Esophagus squamous epithelium (tissue), 5 donors: ENCODE results near the gene ZMIZ1. TPM values are rescaled to one million over a fixed set of nuclear protein-coding genes. Genes with fewer than 3 reads are reported as not detected.

Experiments used
- DNase-seq: peaks from one replicate; lab custom pipeline; 2025; lab: John Stamatoyannopoulos, UW
- H3K27ac ChIP-seq, 4 donors: fragments of 200-600 bp; sonication (generic); one replicate each; pipeline ENCODE4 v1.5.1; 2016 to 2019; ENCODE audit warnings: mild to moderate bottlenecking in 1 of 4
- H3K27me3 ChIP-seq, 4 donors: fragments of 200-600 bp; sonication (generic); 1 replicate in 3 of 4; 2 replicates in 1 of 4; pipeline versions ENCODE4 v1.5.1 to v1.6.0; 2017 to 2021; ENCODE audit warnings: antibody characterized with exemption in 1 of 4
- H3K36me3 ChIP-seq, 3 donors: fragments of 200-600 bp; sonication (generic); one replicate each; pipeline ENCODE4 v1.5.1; 2016 to 2019
- H3K4me1 ChIP-seq, 3 donors: fragments of 200-600 bp; sonication (generic); one replicate each; pipeline ENCODE4 v1.5.1; 2017 to 2019
- H3K4me3 ChIP-seq, 4 donors: fragments of 200-600 bp; sonication (generic); 1 replicate in 3 of 4; 2 replicates in 1 of 4; pipeline ENCODE4 v1.5.1; 2016 to 2019; ENCODE audit warnings: mild to moderate bottlenecking in 2 of 4, moderate library complexity in 1 of 4
- H3K9me3 ChIP-seq, 3 donors: fragments of 200-600 bp; sonication (generic); one replicate each; pipeline ENCODE4 v1.5.1; 2016 to 2019
- POLR2A ChIP-seq, 4 donors: fragments of 450-650 bp; IDR thresholded peaks; one replicate each; pipeline ENCODE4 v1.6.1; 2017; ENCODE audit warnings: antibody characterized with exemption in 4 of 4, mild to moderate bottlenecking in 4 of 4, moderate library complexity in 3 of 4
- WGBS, 2 donors: methylation state at CpG; one replicate each; pipeline ENCODE4 v1.1.5; 2018; 5-methylcytosine and 5-hydroxymethylcytosine counted together
- intact Hi-C: fragments of 100-400 bp; cut with DNase I; formaldehyde crosslinking; loops from one replicate; pipeline ENCODE4 v1.15.0; 2022
- total RNA-seq, 4 donors: library from RNA; depleted of rRNA; stranded (reverse); fragments of >200 nt; gene quantifications; one replicate each; pipeline ENCODE4 v1.1.0, GENCODE V29; 2016
- TF ChIP-seq, protein P1 (sequence below), 6 experiments: fragments of 450-650 bp in 4 of 6; fragments of 200-600 bp in 2 of 6; sonication (generic) in 2 of 6; IDR thresholded peaks; one replicate each; pipeline ENCODE4 v1.5.1; 2016 to 2019; ENCODE audit warnings: antibody characterized with exemption in 6 of 6, mild to moderate bottlenecking in 4 of 6, moderate library complexity in 4 of 6
- donor health status: DM: yes; HTN: yes; CAD: no.

Gene ZMIZ1
- total RNA-seq, 4 donors from 2014 or later = 28.2 to 79.5 (median 40.4) TPM

DNA sequence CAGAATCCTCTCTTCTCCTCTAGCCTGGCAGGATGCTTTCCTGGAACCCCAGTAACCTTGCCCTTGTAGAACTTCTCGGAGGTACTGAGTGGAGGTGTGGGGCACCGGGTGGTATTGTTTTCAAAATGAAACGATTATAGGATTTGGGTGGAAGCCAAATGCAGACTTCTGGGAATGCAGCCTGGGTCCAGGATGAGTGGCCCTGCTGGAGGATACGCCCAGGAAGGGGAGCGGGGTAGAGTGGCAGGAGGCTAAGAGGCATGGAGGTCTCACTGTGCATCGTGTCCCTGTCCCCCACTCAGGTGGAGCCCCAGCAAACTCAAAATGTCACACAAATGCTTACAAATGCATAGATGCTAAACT, 169.4 kb downstream of the ZMIZ1 start:
- Histone ChIP-seq H3K27me3 (no peaks in the 10 kb centered on the region), H3K36me3 (peaks cover 0 to 48% (median 7%) of the 10 kb centered on the region in 3 donors), H3K27ac (peak overlapping the region; percentile 2 to 72 (median 55)), H3K9me3 (no peaks in the 10 kb centered on the region), H3K4me3 (no peak overlapping the region), H3K4me1 (peaks cover 49 to 94% (median 74%) of the 10 kb centered on the region in 3 donors)
- intact Hi-C loops = no loop called here
- 29 to 45% methylated on average over 5 to 6 of the region's 6 CpGs for WGBS, 2 donors
- TF ChIP-seq, protein P1, sequence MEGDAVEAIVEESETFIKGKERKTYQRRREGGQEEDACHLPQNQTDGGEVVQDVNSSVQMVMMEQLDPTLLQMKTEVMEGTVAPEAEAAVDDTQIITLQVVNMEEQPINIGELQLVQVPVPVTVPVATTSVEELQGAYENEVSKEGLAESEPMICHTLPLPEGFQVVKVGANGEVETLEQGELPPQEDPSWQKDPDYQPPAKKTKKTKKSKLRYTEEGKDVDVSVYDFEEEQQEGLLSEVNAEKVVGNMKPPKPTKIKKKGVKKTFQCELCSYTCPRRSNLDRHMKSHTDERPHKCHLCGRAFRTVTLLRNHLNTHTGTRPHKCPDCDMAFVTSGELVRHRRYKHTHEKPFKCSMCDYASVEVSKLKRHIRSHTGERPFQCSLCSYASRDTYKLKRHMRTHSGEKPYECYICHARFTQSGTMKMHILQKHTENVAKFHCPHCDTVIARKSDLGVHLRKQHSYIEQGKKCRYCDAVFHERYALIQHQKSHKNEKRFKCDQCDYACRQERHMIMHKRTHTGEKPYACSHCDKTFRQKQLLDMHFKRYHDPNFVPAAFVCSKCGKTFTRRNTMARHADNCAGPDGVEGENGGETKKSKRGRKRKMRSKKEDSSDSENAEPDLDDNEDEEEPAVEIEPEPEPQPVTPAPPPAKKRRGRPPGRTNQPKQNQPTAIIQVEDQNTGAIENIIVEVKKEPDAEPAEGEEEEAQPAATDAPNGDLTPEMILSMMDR (IDR thresholded peaks at IDR 0.05) = no peak
- TF ChIP-seq POLR2A (IDR thresholded peaks at IDR 0.05) = no peak
- no peak for DNase-seq

DNA sequence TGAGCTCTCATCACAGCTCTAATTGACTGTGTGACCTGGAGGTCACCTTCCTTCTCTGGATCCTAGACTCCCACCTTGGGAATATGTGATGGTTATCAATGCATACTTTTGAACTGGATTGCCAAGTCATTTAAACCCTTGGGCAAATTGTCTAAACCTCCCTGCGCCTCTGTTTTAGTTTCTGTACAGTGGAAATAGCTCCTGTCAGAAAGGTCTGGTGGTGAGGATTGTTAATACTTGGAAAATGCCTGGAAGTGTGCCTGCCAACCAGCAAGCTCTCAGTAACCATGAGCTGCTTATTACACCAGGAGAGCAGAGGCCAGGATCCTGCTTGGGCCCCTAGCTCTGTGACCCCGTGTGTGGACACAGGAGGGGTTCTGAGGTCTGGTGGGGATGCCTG, 169.8 kb downstream of the ZMIZ1 start:
- Histone ChIP-seq H3K27me3 (no peaks in the 10 kb centered on the region), H3K4me1 (peaks cover 52 to 95% (median 73%) of the 10 kb centered on the region in 3 donors), H3K4me3 (no peak overlapping the region), H3K27ac (peak overlapping the region; percentile 2 to 72 (median 42)), H3K9me3 (no peaks in the 10 kb centered on the region), H3K36me3 (peaks cover 0 to 44% (median 7%) of the 10 kb centered on the region in 3 donors)
- TF ChIP-seq POLR2A (IDR thresholded peaks at IDR 0.05) = no peak
- TF ChIP-seq, protein P1 (IDR thresholded peaks at IDR 0.05) = no peak
- WGBS, 2 donors = 45 to 50% methylated on average over 1 to 2 of the region's 2 CpGs
- intact Hi-C loops = no loop called here
- DNase-seq = no peak

DNA sequence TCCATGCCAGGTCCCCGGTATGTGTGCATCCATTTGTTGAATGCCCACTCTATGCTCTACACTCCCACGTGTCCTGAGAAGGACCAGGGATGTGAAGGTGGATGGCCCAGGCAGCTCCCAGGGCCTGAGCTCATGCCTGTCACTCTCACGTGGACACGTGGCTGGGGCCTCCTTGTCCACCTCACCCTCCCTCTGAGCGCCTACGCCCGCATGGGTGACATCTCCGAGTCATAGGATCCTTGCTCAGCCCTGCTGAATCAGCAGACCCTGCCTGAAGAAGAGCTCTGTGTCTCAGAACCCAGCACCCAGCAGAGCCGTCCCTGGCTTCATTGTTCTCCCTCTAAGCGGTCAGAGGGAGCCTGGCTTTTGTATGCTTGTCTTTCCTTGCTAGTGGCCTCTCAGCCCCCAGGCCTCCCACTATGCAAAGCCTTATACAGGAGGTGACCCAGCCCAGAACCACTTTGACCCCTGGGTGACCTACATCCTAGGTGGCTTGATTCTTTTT, 170.6 kb downstream of the ZMIZ1 start:
- Histone ChIP-seq H3K27ac (peak overlapping the region in 2 of 4 donors; percentile 57 to 72), H3K9me3 (no peaks in the 10 kb centered on the region), H3K27me3 (no peaks in the 10 kb centered on the region), H3K36me3 (peaks cover 0 to 37% (median 7%) of the 10 kb centered on the region in 3 donors), H3K4me3 (no peak overlapping the region), H3K4me1 (peaks cover 59 to 95% (median 75%) of the 10 kb centered on the region in 3 donors)
- intact Hi-C loops = no loop called here
- TF ChIP-seq, protein P1 (IDR thresholded peaks at IDR 0.05) = no peak
- TF ChIP-seq POLR2A (IDR thresholded peaks at IDR 0.05) = no peak
- no peak for DNase-seq
- WGBS, 2 donors = 52 to 68% methylated on average over 7 to 8 of the region's 10 CpGs

DNA sequence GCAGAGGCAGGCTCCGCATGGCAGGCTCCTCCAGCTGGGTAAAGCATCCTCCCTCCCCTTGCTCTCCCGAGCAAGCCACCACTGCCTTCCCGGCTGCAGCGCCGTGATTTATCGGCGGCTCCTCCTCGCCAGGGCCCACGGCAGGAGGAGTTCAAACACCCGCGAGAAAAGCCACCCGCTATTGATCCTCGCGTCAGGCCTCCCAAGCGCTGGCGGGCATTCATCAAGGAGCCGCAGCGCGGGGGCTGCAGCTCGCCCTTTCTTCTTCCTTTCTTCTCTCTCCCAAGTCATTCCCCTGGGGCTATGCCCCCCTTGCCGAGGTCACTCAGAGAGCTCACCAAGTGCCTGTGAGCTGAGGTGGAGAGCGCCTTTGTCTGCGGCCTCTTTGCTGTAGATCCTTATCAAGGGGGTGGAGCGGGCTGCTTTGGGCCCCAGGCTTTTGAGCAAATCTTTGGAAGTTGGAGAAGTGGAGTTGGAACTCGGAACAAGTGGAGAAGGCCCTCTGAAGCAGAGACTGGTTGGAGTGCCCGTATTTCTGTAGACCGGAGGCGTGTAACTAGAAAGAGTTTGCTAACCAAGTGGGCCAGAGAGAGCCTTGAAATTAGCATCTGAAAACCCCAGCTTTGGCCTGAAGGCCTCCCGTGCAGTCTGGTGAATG, 171.3 kb downstream of the ZMIZ1 start:
- peaks cover 0 to 29% (median 5%) of the 10 kb centered on the region in 3 donors for H3K36me3 ChIP-seq
- H3K27ac ChIP-seq = peak overlapping the region in 1 of 4 donors; percentile 72
- H3K4me3 ChIP-seq = no peak overlapping the region
- intact Hi-C loops = no loop called here
- H3K9me3 ChIP-seq = no peaks in the 10 kb centered on the region
- no peak for DNase-seq
- H3K27me3 ChIP-seq = no peaks in the 10 kb centered on the region
- 78 to 90% methylated on average over 19 to 28 of the region's 29 CpGs for WGBS, 2 donors
- peaks cover 59 to 95% (median 77%) of the 10 kb centered on the region in 3 donors for H3K4me1 ChIP-seq
- TF ChIP-seq POLR2A (IDR thresholded peaks at IDR 0.05) = no peak
- TF ChIP-seq, protein P1 (IDR thresholded peaks at IDR 0.05) = no peak

DNA sequence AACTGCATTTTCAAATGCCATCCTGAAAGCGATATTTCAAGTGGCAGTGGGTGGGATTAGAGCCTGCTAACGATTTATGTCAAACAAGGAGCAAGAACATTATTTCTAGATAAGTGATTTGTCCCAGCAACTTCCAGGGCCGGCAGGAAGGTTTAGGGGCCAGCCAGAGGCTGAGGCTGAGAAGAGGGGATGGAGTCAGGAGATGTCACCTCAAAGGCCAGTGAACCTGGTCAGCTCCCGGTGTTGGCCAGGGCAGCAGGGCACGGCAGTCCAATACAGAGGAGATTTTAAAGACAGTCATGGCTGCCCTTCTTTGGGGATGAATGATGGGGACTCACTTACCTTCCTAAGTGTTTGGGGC, 172.8 kb downstream of the ZMIZ1 start:
- H3K4me3 ChIP-seq = peak overlapping the region in 1 of 4 donors; percentile 81
- peaks cover 70 to 95% (median 84%) of the 10 kb centered on the region in 3 donors for H3K4me1 ChIP-seq
- TF ChIP-seq, protein P1 (IDR thresholded peaks at IDR 0.05) = no peak
- TF ChIP-seq POLR2A (IDR thresholded peaks at IDR 0.05) = no peak
- WGBS, 2 donors = 53 to 61% methylated on average over 5 of the region's 5 CpGs
- H3K27me3 ChIP-seq = no peaks in the 10 kb centered on the region
- no peaks in the 10 kb centered on the region for H3K9me3 ChIP-seq
- peak overlapping the region; percentile 71 to 88 (median 80) for H3K27ac ChIP-seq
- peaks cover 0 to 16% (median 0%) of the 10 kb centered on the region in 3 donors for H3K36me3 ChIP-seq
- no peak for DNase-seq
- intact Hi-C loops = no loop called here
